Trophoblast cell (in vitro differentiated cells and primary cell): ENCODE results near the gene AOAH.

Experiments used
- DNase-seq, 2 donors: peaks; one replicate each; pipeline ENCODE4 v3.0.0-alpha.2; 2016
- H2AFZ ChIP-seq: 2 replicates; pipeline ENCODE4 v1.6.1; 2013; ENCODE audit warnings: low read length, moderate library complexity, mild to moderate bottlenecking; ENCODE audit not compliant: insufficient read depth, poor library complexity
- H2AK5ac ChIP-seq: 2 replicates; pipeline ENCODE4 v1.6.1; 2013; ENCODE audit warnings: mild to moderate bottlenecking, low read length
- H2BK120ac ChIP-seq: 2 replicates; pipeline ENCODE4 v1.6.1; 2013; ENCODE audit warnings: low read length, mild to moderate bottlenecking, moderate library complexity; ENCODE audit not compliant: insufficient read depth, poor library complexity
- H2BK12ac ChIP-seq: 2 replicates; pipeline ENCODE4 v1.6.1; 2013; ENCODE audit warnings: mild to moderate bottlenecking, low read length, moderate library complexity
- H2BK5ac ChIP-seq: 2 replicates; pipeline ENCODE4 v1.6.1; 2013; ENCODE audit warnings: low read length, low read depth, moderate library complexity, mild to moderate bottlenecking; ENCODE audit not compliant: poor library complexity
- H3K14ac ChIP-seq: 2 replicates; pipeline ENCODE4 v1.6.1; 2013; ENCODE audit warnings: mild to moderate bottlenecking, low read length
- H3K18ac ChIP-seq: 2 replicates; pipeline ENCODE4 v1.6.1; 2013; ENCODE audit warnings: mild to moderate bottlenecking, low read length
- H3K23ac ChIP-seq: 2 replicates; pipeline ENCODE4 v1.6.1; 2013; ENCODE audit warnings: low read length
- H3K27ac ChIP-seq: 2 replicates; pipeline ENCODE4 v1.5.1; 2013; ENCODE audit warnings: low read depth, mild to moderate bottlenecking, inconsistent platforms, low read length, moderate library complexity
- H3K27me3 ChIP-seq: 2 replicates; pipeline ENCODE4 v1.6.1; 2013; ENCODE audit warnings: inconsistent platforms, mild to moderate bottlenecking, low read length, moderate library complexity; ENCODE audit not compliant: insufficient read depth
- H3K36me3 ChIP-seq, 2 experiments: 1 replicate in 1 of 2; 2 replicates in 1 of 2; pipeline ENCODE4 v1.6.1; 2013; ENCODE audit warnings: low read length in 2 of 2, mild to moderate bottlenecking in 2 of 2, moderate library complexity in 1 of 2; ENCODE audit not compliant: insufficient read depth in 2 of 2, control insufficient read depth in 1 of 2
- H3K4ac ChIP-seq: 2 replicates; pipeline ENCODE4 v1.6.1; 2013; ENCODE audit warnings: low read depth, mild to moderate bottlenecking, low read length, moderate library complexity
- H3K4me1 ChIP-seq, 2 experiments: 1 replicate in 1 of 2; 2 replicates in 1 of 2; pipeline ENCODE4 v1.6.1; 2013; ENCODE audit warnings: low read length in 2 of 2, mild to moderate bottlenecking in 2 of 2, moderate library complexity in 1 of 2; ENCODE audit not compliant: insufficient read depth in 2 of 2, control insufficient read depth in 1 of 2
- H3K4me2 ChIP-seq: 2 replicates; pipeline ENCODE4 v1.6.1; 2013; ENCODE audit warnings: inconsistent platforms, mild to moderate bottlenecking, low read length, moderate library complexity
- H3K4me3 ChIP-seq: 2 replicates; pipeline ENCODE4 v1.5.1; 2013; ENCODE audit warnings: mild to moderate bottlenecking, low read depth, low read length, inconsistent platforms
- H3K79me1 ChIP-seq: one replicate; pipeline ENCODE4 v1.6.1; 2013; ENCODE audit warnings: low read length
- H3K79me2 ChIP-seq: 2 replicates; pipeline ENCODE4 v1.6.1; 2013; ENCODE audit warnings: low read length, mild to moderate bottlenecking; ENCODE audit not compliant: control insufficient read depth, insufficient read depth, poor library complexity
- H3K9ac ChIP-seq: 2 replicates; pipeline ENCODE4 v1.6.1; 2013; ENCODE audit warnings: mild to moderate bottlenecking, low read length
- H3K9me3 ChIP-seq: 2 replicates; pipeline ENCODE4 v1.6.1; 2013; ENCODE audit warnings: low read depth, mild to moderate bottlenecking, control low read depth, inconsistent platforms, low read length; ENCODE audit not compliant: insufficient read depth
- H4K12ac ChIP-seq: 2 replicates; pipeline ENCODE4 v1.6.1; 2013; ENCODE audit warnings: low read depth, mild to moderate bottlenecking, low read length, moderate library complexity
- H4K8ac ChIP-seq: 2 replicates; pipeline ENCODE4 v1.6.1; 2013; ENCODE audit warnings: low read depth, mild to moderate bottlenecking, low read length, moderate library complexity
- H4K91ac ChIP-seq: one replicate; pipeline ENCODE4 v1.6.1; 2013; ENCODE audit warnings: low read depth, mild to moderate bottlenecking, low read length, moderate library complexity
- WGBS: extraction: QIAGEN DNeasy Blood & Tissue Kit; methylation state at CpG from one replicate; pipeline ENCODE4 v1.1.7; 2013; ENCODE audit warnings: missing lambda C conversion rate; ENCODE audit not compliant: insufficient read length, insufficient coverage; ENCODE audit errors: extremely low coverage; 5-methylcytosine and 5-hydroxymethylcytosine counted together

Gene AOAH

GRCh38 chr7:36629351-36629750 is 94.9 kb downstream of the AOAH start:
- Histone ChIP-seq H3K14ac (no peak overlapping the region), H3K23ac (no peak overlapping the region), H3K4ac (no peak overlapping the region), H3K4me3 (no peak overlapping the region), H3K79me1 (no peaks in the 10 kb centered on the region), H2BK5ac (no peak overlapping the region), H2BK120ac (no peak overlapping the region), H3K36me3 (no peaks in the 10 kb centered on the region), H3K27ac (no peak overlapping the region), H3K18ac (no peak overlapping the region), H2AK5ac (no peak overlapping the region), H4K12ac (no peak overlapping the region), H3K27me3 (no peaks in the 10 kb centered on the region), H3K79me2 (no peaks in the 10 kb centered on the region), H2AFZ (no peak overlapping the region), H4K91ac (no peak overlapping the region), H4K8ac (no peak overlapping the region), H3K4me2 (no peak overlapping the region), H3K9ac (no peak overlapping the region), H3K9me3 (peaks cover 1% of the 10 kb centered on the region), H3K4me1 (peaks cover 10 to 12% of the 10 kb centered on the region in 2 experiments), H2BK12ac (no peak overlapping the region)
- no CpG with 5 or more reads among the region's 1 CpG for WGBS
- no peak for DNase-seq

GRCh38 chr7:36627836-36628235 is 96.5 kb downstream of the AOAH start:
- Histone ChIP-seq H3K79me1 (no peaks in the 10 kb centered on the region), H3K27me3 (no peaks in the 10 kb centered on the region), H3K9ac (no peak overlapping the region), H2AK5ac (no peak overlapping the region), H3K4me2 (no peak overlapping the region), H4K12ac (no peak overlapping the region), H3K4me3 (no peak overlapping the region), H3K23ac (no peak overlapping the region), H3K4ac (no peak overlapping the region), H2BK5ac (no peak overlapping the region), H3K14ac (no peak overlapping the region), H2BK12ac (no peak overlapping the region), H3K36me3 (no peaks in the 10 kb centered on the region), H3K18ac (no peak overlapping the region), H3K79me2 (no peaks in the 10 kb centered on the region), H3K27ac (no peak overlapping the region), H3K4me1 (peaks cover under 1% of the 10 kb centered on the region in 2 experiments), H2BK120ac (no peak overlapping the region), H3K9me3 (peaks cover 1% of the 10 kb centered on the region), H4K8ac (no peak overlapping the region), H4K91ac (no peak overlapping the region), H2AFZ (no peak overlapping the region)
- WGBS: no CpG with 5 or more reads among the region's 6 CpGs
- no peak for DNase-seq

GRCh38 chr7:36626111-36626510 is 98.2 kb downstream of the AOAH start:
- DNase-seq: no peak
- no peak overlapping the region for H2AK5ac ChIP-seq
- H3K4ac ChIP-seq: no peak overlapping the region
- no peak overlapping the region for H3K27ac ChIP-seq
- H4K12ac ChIP-seq: no peak overlapping the region
- H3K27me3 ChIP-seq: no peaks in the 10 kb centered on the region
- no peaks in the 10 kb centered on the region for H3K9me3 ChIP-seq
- H3K4me2 ChIP-seq: no peak overlapping the region
- H3K14ac ChIP-seq: no peak overlapping the region
- no peak overlapping the region for H3K4me3 ChIP-seq
- no peak overlapping the region for H3K9ac ChIP-seq
- no peak overlapping the region for H4K91ac ChIP-seq
- WGBS: no CpG with 5 or more reads among the region's 2 CpGs
- no peak overlapping the region for H4K8ac ChIP-seq
- no peak overlapping the region for H3K23ac ChIP-seq
- H3K79me2 ChIP-seq: no peaks in the 10 kb centered on the region
- no peaks in the 10 kb centered on the region for H3K79me1 ChIP-seq
- no peak overlapping the region for H2BK5ac ChIP-seq
- no peak overlapping the region for H2AFZ ChIP-seq
- H3K4me1 ChIP-seq: no peaks in the 10 kb centered on the region
- H2BK120ac ChIP-seq: no peak overlapping the region
- no peaks in the 10 kb centered on the region for H3K36me3 ChIP-seq
- no peak overlapping the region for H2BK12ac ChIP-seq
- no peak overlapping the region for H3K18ac ChIP-seq

GRCh38 chr7:36625247-36625646 is 99.0 kb downstream of the AOAH start:
- no peaks in the 10 kb centered on the region for H3K4me1 ChIP-seq
- no peaks in the 10 kb centered on the region for H3K27me3 ChIP-seq
- H3K18ac ChIP-seq: no peak overlapping the region
- no peak overlapping the region for H4K12ac ChIP-seq
- H3K79me2 ChIP-seq: no peaks in the 10 kb centered on the region
- H3K9me3 ChIP-seq: no peaks in the 10 kb centered on the region
- no peak overlapping the region for H3K4me2 ChIP-seq
- no peak overlapping the region for H2BK120ac ChIP-seq
- H4K8ac ChIP-seq: no peak overlapping the region
- no peaks in the 10 kb centered on the region for H3K79me1 ChIP-seq
- no peak for DNase-seq
- H3K36me3 ChIP-seq: no peaks in the 10 kb centered on the region
- no peak overlapping the region for H3K9ac ChIP-seq
- WGBS: no CpG with 5 or more reads among the region's 4 CpGs
- no peak overlapping the region for H4K91ac ChIP-seq
- H2AK5ac ChIP-seq: no peak overlapping the region
- no peak overlapping the region for H2BK5ac ChIP-seq
- no peak overlapping the region for H3K4me3 ChIP-seq
- H2AFZ ChIP-seq: no peak overlapping the region
- no peak overlapping the region for H3K27ac ChIP-seq
- H3K14ac ChIP-seq: no peak overlapping the region
- no peak overlapping the region for H3K4ac ChIP-seq
- H3K23ac ChIP-seq: no peak overlapping the region
- no peak overlapping the region for H2BK12ac ChIP-seq
